Heart left ventricle (tissue), 13 donors: ENCODE results near the gene EIF4G3.

ENCODE experiments used
- CTCF ChIP-seq, 12 donors: fragments of 200-600 bp; sonication (generic) in 4 of 12; IDR thresholded peaks; one replicate each; pipeline versions ENCODE4 v1.5.0 to v1.8.0; 2018 to 2022; ENCODE audit warnings: antibody characterized with exemption in 12 of 12, mild to moderate bottlenecking in 5 of 12
- POLR2A ChIP-seq, 2 donors: fragments of 450-650 bp; IDR thresholded peaks; one replicate each; pipeline ENCODE4 v1.6.1; 2017; ENCODE audit warnings: antibody characterized with exemption in 2 of 2, mild to moderate bottlenecking in 2 of 2, moderate library complexity in 2 of 2
- donor health status: ischemic (EF 13 %, LVEDD 7.1; RV severe dilation, severe dysfunction).
- donor health status: DM: no; HTN: yes; CAD: no.
- donor health status: DM: no; HTN: no; CAD: no.
- donor health status: ischemic (EF 25% LVEDD 6.9; RV normal size, moderate dysfunction).
- donor health status: ischemic (EF 25% LVEDD 5.7; RV mildly dilated, moderate dysfunction).
- donor health status: ischemic (EF 35%, LVEDD 5.7; RV mildly dilated, moderate dysfunction).
- donor health status: nonischemic (EF 11% LVEDD 7.7; RV severe dilation, severe dysfunction).
- donor health status: DM: yes; HTN: yes; CAD: no.
- donor health status: PGD.
- donor health status: ischemic (EF 29% LVEDD 5.4; RV normal size, mild dysfunction).
- donor health status: nonischemic (EF 23%, LVEDD 6.1; RV moderate dilation, normal function).

- TF ChIP-seq POLR2A (IDR thresholded peaks at IDR 0.05) = no peak
- TF ChIP-seq CTCF (IDR thresholded peaks at IDR 0.05) = no peak
Measured at GRCh38 chr1:21037091-21037490, 139.6 kb downstream of the EIF4G3 start.
